H1 (cell line): ENCODE measurements around the gene DBF4. TPM values are rescaled to one million over a fixed set of nuclear protein-coding genes. Genes with fewer than 3 reads are reported as not detected.

Experiments used
- CHD1 ChIP-seq: IDR thresholded peaks from 2 replicates; pipeline ENCODE4 v1.6.1; 2012; ENCODE audit warnings: low read depth, low read length, improper control_type of control experiment
- EZH2 ChIP-seq: fragments of 200-600 bp; sonication (generic); IDR thresholded peaks from 2 replicates; pipeline ENCODE4 v1.7.1; 2012; ENCODE audit warnings: low read depth, mild to moderate bottlenecking, moderate library complexity, low read length, inconsistent platforms; ENCODE audit not compliant: severe bottlenecking
- JUND ChIP-seq: IDR thresholded peaks from 2 replicates; pipeline ENCODE4 v1.6.1; 2011; ENCODE audit warnings: mild to moderate bottlenecking, improper control_type of control experiment, low read length
- KDM5A ChIP-seq: fragments of 200-600 bp; IDR thresholded peaks from 2 replicates; pipeline ENCODE4 v1.7.1; 2012; ENCODE audit warnings: mild to moderate bottlenecking, low read length, inconsistent platforms, mixed read lengths
- polyA plus RNA-seq, 7 experiments: library from polyadenylated mRNA; depleted of rRNA in 3 of 7; stranded (reverse) in 5 of 7; unstranded in 2 of 7; fragments of >200 nt in 5 of 7; fragments of 200-250 nt in 2 of 7; gene quantifications; 1 replicate in 5 of 7; 2 replicates in 1 of 7; 4 replicates in 1 of 7; pipeline versions ENCODE4 v1.2.1 to v1.2.3, GENCODE V29; 2011 to 2013; ENCODE audit warnings: missing spikeins in 2 of 7, mixed read lengths in 2 of 7
- total RNA-seq: library from RNA; stranded (reverse); fragmentation: NEBNext Ultra II Directional; extraction: Animal tissue kit (Norgen Biotek cat#: 25700); gene quantifications from 2 replicates; pipeline ENCODE4 v1.2.1, GENCODE V29; 2021
- TF ChIP-seq, protein P1 (sequence below): IDR thresholded peaks from 2 replicates; pipeline ENCODE4 v1.6.1; 2012; ENCODE audit warnings: inconsistent platforms

The DBF4 gene
- total and polyA plus RNA-seq, 2 of the 8 experiments (the other 6 are each of a cell fraction or from before 2014, with no cell fraction given): 8.7 to 82.4 TPM

DNA sequence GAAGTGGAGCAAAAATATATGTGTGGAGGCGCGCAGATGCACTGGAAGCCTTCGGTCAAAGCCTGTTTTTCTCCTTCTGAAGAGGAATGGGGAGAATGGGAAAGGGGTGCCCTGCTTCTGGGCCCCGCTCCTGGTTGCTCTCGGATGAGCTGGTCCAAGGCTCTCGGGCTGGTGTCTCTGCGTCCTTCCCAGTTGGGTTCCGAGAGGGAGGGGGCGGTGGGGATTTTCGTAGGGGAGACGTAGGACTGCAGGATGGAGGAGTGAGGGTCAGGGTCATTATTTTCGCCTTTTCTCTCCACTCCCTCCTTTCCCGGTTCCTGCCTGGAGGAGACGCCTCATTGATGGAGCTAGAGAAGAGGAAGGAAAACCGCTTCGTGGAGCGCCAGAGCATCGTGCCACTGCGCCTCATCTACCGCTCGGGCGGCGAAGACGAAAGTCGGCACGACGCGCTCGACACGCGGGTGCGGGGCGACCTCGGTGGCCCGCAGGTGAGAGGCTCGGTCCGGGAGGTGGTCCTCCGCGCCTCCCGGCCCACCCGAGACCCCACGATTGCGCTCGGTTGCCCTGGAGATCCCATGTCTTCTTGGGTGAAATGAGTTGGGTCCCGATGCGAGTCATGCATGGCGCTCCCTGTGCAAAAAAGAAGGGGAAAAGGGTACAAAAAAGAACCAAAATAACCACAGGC, 58.5 kb downstream of the DBF4 start (continued):
- TF ChIP-seq EZH2: peak; percentile 42
- no peak for TF ChIP-seq KDM5A
- TF ChIP-seq, protein P1, sequence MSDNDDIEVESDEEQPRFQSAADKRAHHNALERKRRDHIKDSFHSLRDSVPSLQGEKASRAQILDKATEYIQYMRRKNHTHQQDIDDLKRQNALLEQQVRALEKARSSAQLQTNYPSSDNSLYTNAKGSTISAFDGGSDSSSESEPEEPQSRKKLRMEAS: peak; percentile 95
- TF ChIP-seq JUND: 0 out of 2 replicates have a peak, but pooled peaks have one; percentile 50
- peak; percentile 52; the same call in 1 of the 2 replicates for TF ChIP-seq CHD1
